ENCODE data around the gene ZNF497. TPM values are rescaled to one million over a fixed set of nuclear protein-coding genes. Genes with fewer than 3 reads are reported as not detected.

Gene ZNF497
- total and polyA plus RNA-seq, 2 experiments from 2014 or later: 1.6 to 4.3 TPM

DNA sequence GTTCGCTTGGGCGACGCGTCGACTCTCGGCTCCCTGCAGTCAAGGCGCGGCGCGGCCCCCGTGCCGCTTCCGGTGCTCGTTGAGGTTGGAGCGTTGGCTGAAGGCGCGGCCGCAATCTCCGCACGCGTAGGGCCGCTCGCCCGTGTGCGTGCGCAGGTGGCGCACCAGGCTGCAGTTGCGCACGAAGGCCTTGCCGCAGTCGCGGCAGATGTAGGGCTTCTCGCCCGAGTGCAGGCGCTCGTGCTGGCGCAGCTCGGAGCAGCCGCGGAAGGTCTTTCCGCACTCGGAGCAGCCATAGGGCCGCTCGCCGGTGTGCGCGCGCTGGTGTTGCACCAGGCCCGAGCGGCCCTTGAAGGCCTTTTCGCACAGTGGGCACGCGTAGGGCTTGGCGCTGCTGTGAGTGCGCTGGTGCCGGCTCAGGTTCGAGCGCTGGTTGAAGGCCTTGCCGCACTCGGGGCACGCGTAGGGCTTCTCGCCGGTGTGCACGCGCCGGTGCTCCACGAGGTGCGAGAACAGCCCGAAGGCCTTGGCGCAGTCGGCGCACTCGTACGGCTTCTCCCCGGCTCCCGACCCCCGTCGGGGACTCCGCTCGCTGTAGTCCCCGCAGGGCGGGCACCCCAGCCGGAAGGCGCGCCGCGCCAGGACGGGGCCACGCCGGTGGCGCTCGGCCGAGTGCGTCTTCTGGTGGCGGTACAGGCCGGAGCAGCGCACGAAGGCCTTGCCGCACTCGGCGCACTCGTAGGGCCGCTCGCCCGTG is 5.3 kb upstream of the ZNF497 start:
- H3K9me3 ChIP-seq (ENCODE audit: low read depth): no peaks in the 10 kb centered on the region
- no peaks in the 10 kb centered on the region for H3K9me2 ChIP-seq (replicated peaks; ENCODE audit: insufficient read depth)
- no peaks in the 10 kb centered on the region for H4K20me1 ChIP-seq (ENCODE audit: insufficient read depth, poor library complexity, severe bottlenecking)
- no peaks in the 10 kb centered on the region for H3K4me1 ChIP-seq (ENCODE audit: insufficient read depth)
- no peaks in the 10 kb centered on the region for H3K36me3 ChIP-seq (replicated peaks; ENCODE audit: insufficient read depth, low read depth)
- H3K4me2 ChIP-seq: no peak overlapping the region
- WGBS (ENCODE audit: low lambda C conversion rate, missing lambda C conversion rate): over 99% methylated on average over 78 of the region's 106 CpGs
- H2AFZ ChIP-seq: no peak overlapping the region
- no peak for DNase-seq (ENCODE audit: low spot score)
- TF ChIP-seq EZH2phosphoT487 (IDR thresholded peaks at IDR 0.05; ENCODE audit: low read depth, severe bottlenecking, unreplicated experiment): no peak
- no peak for TF ChIP-seq EZH2 (IDR thresholded peaks at IDR 0.05; ENCODE audit: borderline replicate concordance)
- TF ChIP-seq, protein P1, sequence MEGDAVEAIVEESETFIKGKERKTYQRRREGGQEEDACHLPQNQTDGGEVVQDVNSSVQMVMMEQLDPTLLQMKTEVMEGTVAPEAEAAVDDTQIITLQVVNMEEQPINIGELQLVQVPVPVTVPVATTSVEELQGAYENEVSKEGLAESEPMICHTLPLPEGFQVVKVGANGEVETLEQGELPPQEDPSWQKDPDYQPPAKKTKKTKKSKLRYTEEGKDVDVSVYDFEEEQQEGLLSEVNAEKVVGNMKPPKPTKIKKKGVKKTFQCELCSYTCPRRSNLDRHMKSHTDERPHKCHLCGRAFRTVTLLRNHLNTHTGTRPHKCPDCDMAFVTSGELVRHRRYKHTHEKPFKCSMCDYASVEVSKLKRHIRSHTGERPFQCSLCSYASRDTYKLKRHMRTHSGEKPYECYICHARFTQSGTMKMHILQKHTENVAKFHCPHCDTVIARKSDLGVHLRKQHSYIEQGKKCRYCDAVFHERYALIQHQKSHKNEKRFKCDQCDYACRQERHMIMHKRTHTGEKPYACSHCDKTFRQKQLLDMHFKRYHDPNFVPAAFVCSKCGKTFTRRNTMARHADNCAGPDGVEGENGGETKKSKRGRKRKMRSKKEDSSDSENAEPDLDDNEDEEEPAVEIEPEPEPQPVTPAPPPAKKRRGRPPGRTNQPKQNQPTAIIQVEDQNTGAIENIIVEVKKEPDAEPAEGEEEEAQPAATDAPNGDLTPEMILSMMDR (IDR thresholded peaks at IDR 0.05; ENCODE audit: poor library complexity): no peak
- H3K27me3 ChIP-seq: no peaks in the 10 kb centered on the region
- no peak overlapping the region for H3K4me3 ChIP-seq
- no peak overlapping the region for H3K27ac ChIP-seq
- no peaks in the 10 kb centered on the region for H3K79me2 ChIP-seq

DNA sequence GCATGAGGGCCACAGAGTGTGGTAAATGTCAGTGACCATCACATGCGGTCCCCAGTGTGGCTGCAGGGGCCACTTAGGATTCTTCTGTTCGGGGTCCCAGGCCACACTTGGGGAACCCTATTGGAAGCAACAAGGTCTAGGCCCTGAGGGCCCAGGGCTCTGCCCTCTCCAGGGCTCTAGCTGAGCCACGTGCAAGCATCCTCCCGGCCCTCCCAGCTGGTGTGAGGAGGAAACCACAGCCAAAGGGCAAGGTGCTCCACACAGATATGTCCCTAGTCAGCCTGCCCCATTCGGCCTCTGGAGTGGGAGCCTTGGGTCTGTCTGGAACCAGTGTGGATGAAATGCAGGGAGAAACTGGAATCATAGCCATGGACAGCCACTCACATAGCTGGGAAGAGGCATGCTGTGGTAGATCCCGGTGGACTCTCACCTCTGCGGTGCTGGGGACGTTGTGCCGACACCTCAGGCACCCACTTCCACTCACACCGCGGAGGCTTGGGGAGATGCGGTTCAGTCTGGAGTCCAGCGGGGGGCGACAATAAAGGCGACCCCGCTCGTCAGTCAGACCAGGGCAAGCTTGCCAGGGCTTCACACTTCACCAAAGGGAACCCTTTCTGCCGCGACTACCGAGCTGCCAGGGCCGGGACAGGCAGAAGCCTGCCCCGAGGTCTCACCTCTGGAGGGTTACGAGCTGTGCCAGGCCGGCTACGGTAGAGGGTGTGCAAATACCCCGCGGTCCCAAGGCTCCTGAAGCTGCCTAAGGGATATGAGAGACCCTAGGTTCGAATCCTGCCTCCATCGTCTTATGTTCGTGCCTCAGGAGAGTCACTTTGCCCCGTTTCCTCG is 4.3 kb upstream of the ZNF497 start:
- H3K4me2 ChIP-seq: no peak overlapping the region
- H3K36me3 ChIP-seq (replicated peaks; ENCODE audit: insufficient read depth, low read depth): no peaks in the 10 kb centered on the region
- H3K4me3 ChIP-seq: no peak overlapping the region
- H3K9me2 ChIP-seq (replicated peaks; ENCODE audit: insufficient read depth): no peaks in the 10 kb centered on the region
- WGBS (ENCODE audit: low lambda C conversion rate, missing lambda C conversion rate): 98% methylated on average over 31 of the region's 32 CpGs
- no peak for TF ChIP-seq EZH2 (IDR thresholded peaks at IDR 0.05; ENCODE audit: borderline replicate concordance)
- TF ChIP-seq, protein P1 (IDR thresholded peaks at IDR 0.05; ENCODE audit: poor library complexity): no peak
- TF ChIP-seq EZH2phosphoT487 (IDR thresholded peaks at IDR 0.05; ENCODE audit: low read depth, severe bottlenecking, unreplicated experiment): no peak
- H3K27me3 ChIP-seq: no peaks in the 10 kb centered on the region
- no peaks in the 10 kb centered on the region for H3K9me3 ChIP-seq (ENCODE audit: low read depth)
- H3K4me1 ChIP-seq (ENCODE audit: insufficient read depth): peaks cover under 1% of the 10 kb centered on the region
- no peak for DNase-seq (ENCODE audit: low spot score)
- no peak overlapping the region for H3K27ac ChIP-seq
- no peaks in the 10 kb centered on the region for H3K79me2 ChIP-seq
- no peaks in the 10 kb centered on the region for H4K20me1 ChIP-seq (ENCODE audit: insufficient read depth, poor library complexity, severe bottlenecking)
- no peak overlapping the region for H2AFZ ChIP-seq

DNA sequence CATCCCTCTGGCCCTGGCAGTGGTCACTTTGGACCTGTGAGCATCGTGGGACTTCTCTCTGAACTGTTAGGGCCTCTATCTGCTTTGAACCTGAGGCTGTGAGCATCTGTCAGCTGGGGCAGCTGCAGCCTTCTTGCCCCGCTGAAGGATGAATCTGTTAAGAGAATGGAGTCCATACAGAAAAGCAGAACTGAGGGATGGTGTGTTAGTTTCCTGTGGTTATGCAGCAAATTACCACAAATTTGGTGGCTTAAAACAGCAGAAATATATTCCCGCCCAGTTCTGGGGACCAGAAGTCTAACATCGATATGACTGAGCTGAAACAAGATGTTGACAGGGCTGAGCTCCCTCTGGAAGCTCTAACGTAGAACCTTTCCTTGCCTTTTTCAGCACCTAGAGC is 1.6 kb upstream of the ZNF497 start:
- WGBS (ENCODE audit: low lambda C conversion rate, missing lambda C conversion rate): 94% methylated on average over 5 of the region's 5 CpGs
- Histone ChIP-seq H4K20me1 (ENCODE audit: insufficient read depth, poor library complexity, severe bottlenecking) (no peaks in the 10 kb centered on the region), H3K79me2 (peaks cover 8% of the 10 kb centered on the region), H3K4me3 (no peak overlapping the region), H3K9me2 (replicated peaks; ENCODE audit: insufficient read depth) (no peaks in the 10 kb centered on the region), H3K4me2 (no peak overlapping the region), H3K27me3 (no peaks in the 10 kb centered on the region), H3K4me1 (ENCODE audit: insufficient read depth) (peaks cover 7% of the 10 kb centered on the region), H2AFZ (no peak overlapping the region), H3K36me3 (replicated peaks; ENCODE audit: insufficient read depth, low read depth) (no peaks in the 10 kb centered on the region), H3K27ac (no peak overlapping the region), H3K9me3 (ENCODE audit: low read depth) (no peaks in the 10 kb centered on the region)
- TF ChIP-seq, protein P1 (IDR thresholded peaks at IDR 0.05; ENCODE audit: poor library complexity): no peak
- no peak for TF ChIP-seq EZH2 (IDR thresholded peaks at IDR 0.05; ENCODE audit: borderline replicate concordance)
- no peak for TF ChIP-seq EZH2phosphoT487 (IDR thresholded peaks at IDR 0.05; ENCODE audit: low read depth, severe bottlenecking, unreplicated experiment)
- DNase-seq (ENCODE audit: low spot score): no peak

All from hepatocyte (in vitro differentiated cells).